Colonic mucosa (tissue), 4 donors: ENCODE results near the gene RTL9. TPM values are rescaled to one million over a fixed set of nuclear protein-coding genes. Genes with fewer than 3 reads are reported as not detected.

Experiments
- DNase-seq: peaks from one replicate; pipeline ENCODE4 v3.0.0-alpha.2; 2020
- H3K27ac ChIP-seq: fragments of 200-600 bp; one replicate; pipeline ENCODE4 v1.8.0; 2021
- H3K27me3 ChIP-seq: fragments of 200-600 bp; one replicate; pipeline ENCODE4 v1.8.0; 2021
- H3K36me3 ChIP-seq: fragments of 200-600 bp; one replicate; pipeline ENCODE4 v1.8.0; 2021
- H3K4me1 ChIP-seq: fragments of 200-600 bp; one replicate; pipeline ENCODE4 v1.8.0; 2021; ENCODE audit warnings: mild to moderate bottlenecking
- H3K4me3 ChIP-seq: fragments of 200-600 bp; one replicate; pipeline ENCODE4 v1.8.0; 2021
- H3K9ac ChIP-seq, 2 donors: one replicate each; pipeline ENCODE4 v1.7.0; 2013; ENCODE audit warnings: control low read depth in 2 of 2, low read depth in 2 of 2, low read length in 2 of 2
- H3K9me3 ChIP-seq: fragments of 200-600 bp; one replicate; pipeline ENCODE4 v1.8.0; 2021
- intact Hi-C: fragments of 100-400 bp; cut with DNase I; formaldehyde crosslinking; loops from one replicate; pipeline ENCODE4 v1.14.1; 2022
- total RNA-seq, 2 donors: library from RNA; stranded (reverse); fragmentation: NEBNext Ultra II Directional in 1 of 2; extraction: Animal tissue kit (Norgen Biotek cat#: 25700) in 1 of 2; gene quantifications; one replicate each; pipeline ENCODE4 v1.2.1, GENCODE V29; 2021
- TF ChIP-seq, protein P1 (sequence below): fragments of 200-600 bp; IDR thresholded peaks from one replicate; pipeline ENCODE4 v1.8.0; 2022; ENCODE audit warnings: antibody characterized with exemption, mild to moderate bottlenecking
- donor health status: healthy.
- donor health status: DM: no; HTN: no; CAD: no.
- donor health status: DM: no; HTN: no; CAD: no.

Gene RTL9
- total RNA-seq, 2 donors from 2014 or later: not detected

DNA sequence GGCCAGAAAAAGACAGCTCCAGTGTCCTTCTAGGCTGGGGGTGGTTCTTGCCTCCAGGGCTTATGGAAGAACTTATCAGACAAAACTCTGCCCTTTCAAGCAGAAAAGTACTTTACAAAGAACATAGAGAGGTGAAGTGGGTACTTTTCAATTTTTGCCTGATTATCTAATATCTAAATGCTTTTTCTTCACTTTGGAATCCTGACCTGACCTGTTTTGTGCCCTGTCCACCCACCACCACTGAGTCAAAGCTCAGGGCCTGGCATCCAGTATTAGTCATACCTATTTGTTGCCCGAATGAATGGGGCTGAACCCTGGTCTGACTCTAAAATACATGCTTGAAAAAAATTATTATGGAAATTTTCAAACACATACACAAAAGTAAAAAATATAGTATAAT, 37.2 kb downstream of the RTL9 start:
- no peak overlapping the region for H3K4me3 ChIP-seq
- intact Hi-C loops: no loop called here
- H3K9me3 ChIP-seq: no peaks in the 10 kb centered on the region
- no peak for DNase-seq
- H3K36me3 ChIP-seq: no peaks in the 10 kb centered on the region
- H3K4me1 ChIP-seq: no peaks in the 10 kb centered on the region
- TF ChIP-seq, protein P1, sequence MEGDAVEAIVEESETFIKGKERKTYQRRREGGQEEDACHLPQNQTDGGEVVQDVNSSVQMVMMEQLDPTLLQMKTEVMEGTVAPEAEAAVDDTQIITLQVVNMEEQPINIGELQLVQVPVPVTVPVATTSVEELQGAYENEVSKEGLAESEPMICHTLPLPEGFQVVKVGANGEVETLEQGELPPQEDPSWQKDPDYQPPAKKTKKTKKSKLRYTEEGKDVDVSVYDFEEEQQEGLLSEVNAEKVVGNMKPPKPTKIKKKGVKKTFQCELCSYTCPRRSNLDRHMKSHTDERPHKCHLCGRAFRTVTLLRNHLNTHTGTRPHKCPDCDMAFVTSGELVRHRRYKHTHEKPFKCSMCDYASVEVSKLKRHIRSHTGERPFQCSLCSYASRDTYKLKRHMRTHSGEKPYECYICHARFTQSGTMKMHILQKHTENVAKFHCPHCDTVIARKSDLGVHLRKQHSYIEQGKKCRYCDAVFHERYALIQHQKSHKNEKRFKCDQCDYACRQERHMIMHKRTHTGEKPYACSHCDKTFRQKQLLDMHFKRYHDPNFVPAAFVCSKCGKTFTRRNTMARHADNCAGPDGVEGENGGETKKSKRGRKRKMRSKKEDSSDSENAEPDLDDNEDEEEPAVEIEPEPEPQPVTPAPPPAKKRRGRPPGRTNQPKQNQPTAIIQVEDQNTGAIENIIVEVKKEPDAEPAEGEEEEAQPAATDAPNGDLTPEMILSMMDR: no peak
- H3K9ac ChIP-seq: no peak overlapping the region
- peaks cover 3% of the 10 kb centered on the region for H3K27me3 ChIP-seq
- H3K27ac ChIP-seq: no peak overlapping the region

DNA sequence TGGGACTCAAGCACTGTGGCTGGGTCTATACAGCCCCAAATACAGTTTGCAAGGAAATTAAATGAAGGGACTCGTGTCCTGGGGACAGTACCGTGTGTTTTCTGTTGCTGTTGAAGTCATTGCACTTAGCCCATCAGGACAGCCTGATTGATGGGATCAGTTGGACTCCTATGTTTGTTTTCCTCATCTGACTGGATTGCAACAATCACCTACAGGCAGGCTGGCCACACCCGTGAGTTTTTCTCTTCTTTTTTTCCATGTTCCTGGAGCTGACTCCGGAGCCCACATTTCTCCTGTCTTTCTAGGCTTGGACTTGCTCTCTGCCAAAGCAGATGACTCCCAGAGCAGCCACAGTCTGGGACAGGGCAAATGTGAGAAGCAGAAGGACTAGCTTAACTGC, 38.1 kb downstream of the RTL9 start:
- Histone ChIP-seq H3K36me3 (no peaks in the 10 kb centered on the region), H3K27ac (no peak overlapping the region), H3K9ac (no peak overlapping the region), H3K4me1 (no peaks in the 10 kb centered on the region), H3K27me3 (peaks cover 3% of the 10 kb centered on the region), H3K9me3 (no peaks in the 10 kb centered on the region), H3K4me3 (no peak overlapping the region)
- no peak for DNase-seq
- intact Hi-C loops: no loop called here
- TF ChIP-seq, protein P1: no peak

DNA sequence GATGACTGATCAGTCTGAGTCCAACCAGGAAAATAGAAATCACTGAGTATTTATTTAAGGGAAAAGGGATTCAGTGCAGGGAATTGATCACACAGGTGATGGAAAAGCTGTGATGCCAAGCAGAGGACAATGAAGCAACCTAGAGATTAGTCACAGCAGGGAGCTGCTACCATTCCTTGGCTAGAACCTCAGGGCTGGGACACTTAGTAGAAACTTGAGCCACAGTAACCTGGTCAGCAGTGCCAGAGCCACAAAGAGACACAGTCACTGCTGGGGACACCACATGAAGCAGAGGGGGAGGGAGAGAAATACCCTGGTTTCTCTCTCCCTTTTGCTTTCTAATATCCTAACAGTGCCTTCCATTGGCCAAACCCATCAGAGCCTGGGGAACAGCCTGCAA, 38.7 kb downstream of the RTL9 start:
- no peak for DNase-seq
- Histone ChIP-seq H3K36me3 (no peaks in the 10 kb centered on the region), H3K9ac (no peak overlapping the region), H3K9me3 (no peaks in the 10 kb centered on the region), H3K4me1 (no peaks in the 10 kb centered on the region), H3K27me3 (peaks cover 3% of the 10 kb centered on the region), H3K4me3 (no peak overlapping the region), H3K27ac (no peak overlapping the region)
- TF ChIP-seq, protein P1: no peak
- intact Hi-C loops: no loop called here

DNA sequence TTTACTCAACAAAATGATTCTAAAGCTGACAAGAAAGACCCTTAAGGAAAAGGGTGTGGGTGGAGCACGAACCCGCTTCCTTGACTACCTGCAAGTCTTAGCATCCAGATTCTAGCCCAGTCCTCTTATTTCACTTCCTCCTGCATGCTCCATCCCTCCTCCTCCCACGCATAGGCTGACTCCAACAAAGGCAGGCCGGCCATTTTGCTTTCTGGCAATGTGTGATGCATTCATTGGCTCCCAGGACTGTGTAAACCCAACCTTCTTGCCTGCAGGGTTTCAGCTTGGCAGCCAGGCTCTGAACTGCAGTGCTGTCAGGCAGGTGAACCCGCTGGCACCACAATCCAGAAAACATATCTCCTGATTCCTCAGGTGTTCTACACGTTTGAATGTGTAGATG, 39.3 kb downstream of the RTL9 start:
- no peak overlapping the region for H3K27ac ChIP-seq

DNA sequence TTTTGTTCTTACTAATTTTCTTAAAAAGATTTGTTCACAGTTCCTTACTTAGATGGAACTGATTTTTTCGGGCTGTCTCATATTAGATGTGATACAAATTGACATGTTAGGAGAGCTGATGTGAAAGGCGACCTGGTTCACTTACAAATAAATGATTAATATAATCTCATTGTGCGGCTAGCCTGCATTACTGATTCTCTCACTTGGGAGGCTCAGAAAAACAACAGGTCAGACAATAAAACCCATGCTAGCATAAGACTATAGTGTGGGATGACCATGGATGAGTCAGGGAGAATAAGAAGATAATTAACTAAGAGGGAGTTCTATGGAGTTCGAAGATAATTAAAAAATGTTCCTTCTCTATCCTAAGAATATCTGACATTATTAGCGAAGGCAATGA, 40.8 kb downstream of the RTL9 start:
- no peaks in the 10 kb centered on the region for H3K9me3 ChIP-seq
- no peaks in the 10 kb centered on the region for H3K4me1 ChIP-seq
- TF ChIP-seq, protein P1: no peak
- H3K27me3 ChIP-seq: peaks cover 3% of the 10 kb centered on the region
- no peaks in the 10 kb centered on the region for H3K36me3 ChIP-seq
- H3K4me3 ChIP-seq: no peak overlapping the region
- no peak overlapping the region for H3K27ac ChIP-seq
- DNase-seq: no peak
- intact Hi-C loops: no loop called here
- no peak overlapping the region for H3K9ac ChIP-seq

More for the DNA sequence above, 39.3 kb downstream of the RTL9 start:
- no peaks in the 10 kb centered on the region for H3K36me3 ChIP-seq
- intact Hi-C loops: no loop called here
- no peaks in the 10 kb centered on the region for H3K9me3 ChIP-seq
- H3K27me3 ChIP-seq: peaks cover 3% of the 10 kb centered on the region
- H3K4me3 ChIP-seq: no peak overlapping the region
- no peak for DNase-seq
- no peak overlapping the region for H3K9ac ChIP-seq
- TF ChIP-seq, protein P1: no peak
- H3K4me1 ChIP-seq: no peaks in the 10 kb centered on the region

DNA sequence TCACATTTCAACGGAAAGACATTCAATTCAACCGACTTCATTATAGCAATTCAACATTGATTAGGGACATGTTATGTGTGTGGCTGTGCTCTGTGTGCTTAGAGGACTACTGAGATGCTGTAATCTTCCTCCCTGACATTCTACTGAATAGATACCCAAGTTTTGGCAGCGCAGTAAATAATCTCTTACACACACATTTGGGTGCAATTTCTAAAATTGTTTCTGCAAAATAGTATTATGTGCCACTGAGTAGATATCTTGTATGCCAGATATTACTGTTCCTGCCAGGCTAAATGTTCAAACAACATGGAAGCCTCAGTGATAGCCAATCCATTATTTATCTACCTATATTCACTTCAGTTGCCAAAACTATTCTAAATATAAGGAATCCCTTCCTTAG, 41.3 kb downstream of the RTL9 start:
- Histone ChIP-seq H3K9me3 (no peaks in the 10 kb centered on the region), H3K27ac (no peak overlapping the region), H3K36me3 (no peaks in the 10 kb centered on the region), H3K9ac (no peak overlapping the region), H3K4me3 (no peak overlapping the region), H3K4me1 (no peaks in the 10 kb centered on the region), H3K27me3 (peaks cover 3% of the 10 kb centered on the region)
- intact Hi-C loops: no loop called here
- DNase-seq: no peak
- TF ChIP-seq, protein P1: no peak
